Activated T-cell treated with anti-CD3 and anti-CD28 coated beads, Interleukin-2, amount 50 U/mL, for 48 hours (primary cell): Measurements from ENCODE around the gene SECISBP2.
"Not testable (repeated sequence)": the region's sequence is repeated elsewhere in the genome, so short reads cannot be mapped to it uniquely, and the experiment has no call there.

Experiments
- DNase-seq, 2 experiments: peaks; one replicate each; pipeline ENCODE4 v3.0.0-alpha.2; 2020

Gene SECISBP2

GRCh38 chr9:89367726-89368437 lies 49.6 kb downstream of the SECISBP2 start:
- DNase-seq, result no peak

DNA sequence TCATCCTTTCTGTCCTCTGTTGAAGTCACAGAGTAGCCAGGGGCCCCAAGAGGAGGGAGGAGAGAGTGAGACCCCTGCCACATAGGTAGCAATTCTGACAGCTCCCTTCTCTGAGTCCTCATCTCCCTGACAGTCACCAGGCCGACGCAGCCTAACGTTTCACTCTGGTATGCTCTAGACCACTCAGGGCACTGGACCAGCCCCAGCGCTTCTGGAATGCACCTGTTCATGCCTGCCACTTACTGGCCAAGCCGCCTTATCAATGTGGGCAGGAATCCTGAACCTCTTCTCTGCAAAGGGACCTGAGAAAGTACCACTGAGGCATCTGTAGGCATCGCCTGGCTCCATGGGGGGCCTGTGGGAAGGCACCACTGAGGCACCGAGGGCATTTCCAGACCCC lies 50.2 kb downstream of the SECISBP2 start:
- peak in 1 of 2 experiments; percentile 19 for DNase-seq

DNA sequence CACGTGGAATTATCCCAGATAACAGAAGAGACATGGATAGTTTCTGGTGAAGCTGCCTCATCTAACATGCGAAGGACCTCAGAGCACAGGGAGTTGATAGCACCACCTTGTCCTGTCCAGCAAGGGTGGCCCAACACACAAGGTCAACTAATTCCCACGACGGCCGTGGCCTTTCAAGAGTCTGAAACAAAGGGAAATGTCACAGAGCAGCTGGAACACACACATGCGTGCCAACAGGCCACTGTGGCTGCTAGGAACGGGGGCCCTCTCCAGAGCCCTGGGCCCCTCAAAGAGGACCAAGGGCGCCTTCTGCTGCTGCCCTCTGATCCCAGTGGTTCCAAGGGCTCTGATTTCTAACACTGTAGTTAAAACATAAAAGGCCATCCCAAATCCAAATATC lies 50.7 kb downstream of the SECISBP2 start:
- DNase-seq, result no peak

DNA sequence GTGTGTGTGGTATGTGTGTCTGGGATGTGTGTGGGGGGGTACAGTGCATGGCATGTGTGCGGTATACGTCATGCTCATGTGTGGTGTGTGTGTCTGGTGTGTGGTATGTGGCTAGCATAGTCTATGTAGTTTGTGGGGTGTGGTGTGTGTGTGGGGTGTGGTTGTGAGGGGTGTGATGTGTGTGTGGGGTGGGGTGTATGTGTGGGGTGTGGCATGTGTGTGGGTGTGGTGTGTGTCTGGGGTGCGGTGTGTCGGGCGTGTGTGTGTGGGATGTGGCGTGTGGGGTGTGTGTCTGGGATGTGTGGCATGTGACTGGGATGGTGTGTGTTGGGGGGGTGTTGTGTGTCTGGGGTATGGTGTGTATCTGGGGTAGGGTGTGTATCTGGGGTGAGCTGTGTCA lies 52.3 kb downstream of the SECISBP2 start:
- DNase-seq, result peak in 1 of 2 experiments; percentile 22

DNA sequence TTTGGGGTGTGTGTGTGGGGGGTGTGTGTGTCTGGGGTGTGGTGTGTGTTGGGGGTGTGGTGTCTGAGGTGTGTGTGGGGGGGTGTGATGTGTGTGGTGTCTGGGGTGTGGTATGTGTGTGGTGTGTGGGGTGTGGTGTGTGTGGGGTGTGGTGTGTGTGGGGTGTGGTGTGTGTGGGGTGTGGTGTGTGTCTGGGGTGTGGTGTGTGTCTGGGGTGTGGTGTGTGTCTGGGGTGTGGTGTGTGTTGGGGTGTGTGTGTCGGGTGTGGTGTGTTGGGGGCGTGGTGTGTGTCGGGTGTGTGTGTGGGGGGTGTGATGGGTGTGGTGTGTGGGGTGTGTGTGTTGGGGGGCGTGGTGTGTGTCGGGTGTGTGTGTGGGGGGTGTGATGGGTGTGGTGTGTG lies 53.5 kb downstream of the SECISBP2 start:
- DNase-seq, result not testable (repeated sequence)

DNA sequence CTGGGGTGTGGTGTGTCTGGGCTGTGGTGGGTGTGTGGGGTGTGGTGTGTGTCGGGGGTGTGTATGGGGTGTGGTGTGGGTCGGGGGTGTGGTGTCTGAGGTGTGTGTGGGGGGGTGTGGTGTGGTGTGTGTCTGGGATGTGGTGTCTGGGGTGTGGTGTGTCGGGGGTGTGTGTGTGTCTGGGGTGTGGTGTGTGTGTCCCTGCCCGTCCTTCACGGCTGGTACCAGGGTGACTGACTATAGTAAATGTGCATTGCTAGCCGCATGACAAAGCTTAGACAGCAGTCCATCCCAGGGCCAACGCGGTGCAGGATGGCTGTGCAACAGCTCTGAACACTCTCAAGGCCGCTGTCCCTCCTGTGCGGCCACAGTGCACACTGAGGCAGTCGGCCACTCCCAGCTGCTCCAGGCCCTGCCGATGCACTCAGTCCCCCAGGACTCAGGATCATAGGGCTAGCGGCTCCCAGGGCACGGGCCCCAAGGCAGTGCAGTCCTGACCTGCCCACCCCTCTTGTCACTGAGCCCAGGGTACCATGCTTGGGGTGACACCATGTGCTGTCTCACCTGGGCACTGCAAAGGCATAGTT lies 54.0 kb downstream of the SECISBP2 start:
- DNase-seq, result peak; percentile 49 to 57

DNA sequence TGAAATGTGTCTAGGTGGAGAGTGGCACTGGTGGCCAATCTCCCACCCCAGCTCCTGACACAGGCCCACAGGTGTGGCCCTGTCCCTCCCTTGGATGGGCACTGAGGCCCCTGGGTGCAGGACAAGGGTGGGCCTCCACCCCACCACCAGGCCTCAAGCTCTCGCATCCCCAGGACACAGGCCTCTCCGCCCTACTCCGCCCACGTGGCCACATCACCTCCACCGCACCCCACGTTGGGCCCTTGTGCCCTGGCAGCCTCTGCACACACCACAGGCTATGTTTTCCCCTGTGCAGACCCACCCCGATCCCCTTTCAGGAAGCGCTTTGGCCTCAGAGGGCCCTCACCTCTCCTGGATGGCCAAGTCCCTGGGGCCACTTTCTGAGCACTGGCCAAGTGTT lies 54.7 kb downstream of the SECISBP2 start:
- DNase-seq, result peak; percentile 36 to 47

- no peak for DNase-seq
Observed at GRCh38 chr9:89374176-89374575, 55.9 kb downstream of the SECISBP2 start.

DNA sequence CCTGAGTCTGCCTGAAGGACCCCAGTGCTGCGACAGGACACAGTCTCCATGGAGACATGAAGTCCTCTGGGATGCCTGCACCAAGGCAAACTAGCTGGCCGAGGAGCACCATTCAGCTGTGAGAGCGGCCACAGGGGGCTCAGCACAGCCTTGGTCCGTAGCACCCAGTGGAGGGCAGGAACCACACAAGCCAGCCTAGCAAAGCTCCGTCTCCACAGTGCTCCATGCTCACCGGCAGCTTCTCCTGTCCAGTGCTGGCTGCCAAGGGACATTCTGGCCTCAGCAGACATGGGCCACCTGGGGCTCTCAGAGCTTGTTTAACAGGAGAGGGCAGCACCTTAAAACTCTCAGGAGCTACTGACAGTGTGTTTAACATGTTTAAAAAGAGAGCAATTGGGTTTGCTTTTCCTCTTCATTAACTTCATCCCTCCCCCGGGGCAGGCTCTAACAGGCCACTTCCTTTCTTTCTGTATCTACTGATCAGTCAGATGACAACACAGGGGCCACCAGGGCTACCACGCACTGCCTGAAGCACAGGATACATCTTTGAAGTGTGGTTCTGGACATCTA lies 57.0 kb downstream of the SECISBP2 start:
- DNase-seq, result no peak

GRCh38 chr9:89376286-89376685 lies 58.0 kb downstream of the SECISBP2 start:
- DNase-seq, result no peak

DNA sequence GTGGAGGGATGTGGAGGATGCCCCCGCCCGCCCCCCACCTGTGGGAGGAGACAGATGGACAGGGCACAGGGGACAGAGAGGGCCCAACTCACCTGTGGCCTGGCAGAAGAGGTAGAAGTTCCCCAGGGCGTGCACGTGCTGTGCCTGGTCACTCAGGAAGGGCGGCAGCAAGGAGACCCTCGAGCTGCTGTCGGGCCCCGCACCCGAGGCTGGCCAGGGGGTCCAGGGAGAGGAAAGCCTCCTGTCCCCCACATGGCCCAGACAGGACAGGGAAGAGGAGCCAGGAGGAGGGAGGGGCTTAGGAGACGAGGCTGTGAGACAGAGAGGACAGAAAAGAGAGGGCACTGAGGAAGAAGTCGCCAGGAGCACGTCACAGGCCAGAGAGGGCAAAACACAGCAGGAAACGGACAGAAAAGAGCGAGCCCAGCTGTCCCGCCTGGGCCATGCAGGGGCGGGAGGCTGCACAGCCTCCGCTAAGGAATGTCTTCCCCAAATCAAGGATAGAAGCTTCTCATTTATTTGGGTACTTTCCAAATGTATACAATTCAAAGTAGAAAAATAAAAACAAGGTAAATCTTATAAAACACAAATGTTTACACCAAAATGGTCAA lies 58.5 kb downstream of the SECISBP2 start:
- DNase-seq, result no peak

DNA sequence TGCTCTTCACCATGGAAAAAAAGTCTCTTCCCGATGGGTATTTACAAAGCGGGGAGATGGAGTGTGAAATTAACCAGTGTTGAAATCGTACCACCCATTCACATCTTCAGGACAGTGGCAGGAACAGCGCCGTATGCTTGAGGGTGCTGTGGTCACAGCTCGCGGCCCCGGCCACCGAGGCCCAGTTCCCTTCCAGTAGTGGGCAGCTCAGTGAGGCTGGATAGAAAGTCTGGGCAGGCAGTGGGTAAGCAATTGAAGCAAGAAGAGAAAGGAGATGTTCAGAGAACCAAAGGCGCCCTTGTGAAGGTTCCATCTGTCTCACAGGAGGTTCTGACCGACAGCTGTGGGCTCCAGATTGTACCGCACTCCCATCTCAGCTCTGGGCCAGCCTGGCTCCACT lies 59.1 kb downstream of the SECISBP2 start:
- no peak for DNase-seq

DNA sequence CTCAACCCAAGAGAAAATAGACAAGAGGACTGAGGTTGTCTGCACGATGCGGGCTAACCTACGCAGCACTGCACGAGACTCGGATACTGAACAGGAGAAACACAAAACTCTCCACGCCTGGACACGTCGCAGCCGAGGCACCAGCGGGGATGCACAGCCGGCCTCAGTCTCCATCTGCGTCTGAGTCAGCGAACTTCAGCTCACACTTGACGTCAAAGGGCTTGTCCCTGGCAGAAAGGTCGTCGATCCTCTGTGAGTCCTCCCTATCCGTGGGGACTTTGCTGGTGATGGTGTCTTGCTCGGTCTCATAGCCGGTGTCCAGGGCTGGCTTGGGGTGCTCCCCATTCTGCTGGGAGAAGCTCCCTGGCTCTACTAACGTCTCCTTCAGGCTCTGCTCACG lies 60.2 kb downstream of the SECISBP2 start:
- DNase-seq, result no peak

DNA sequence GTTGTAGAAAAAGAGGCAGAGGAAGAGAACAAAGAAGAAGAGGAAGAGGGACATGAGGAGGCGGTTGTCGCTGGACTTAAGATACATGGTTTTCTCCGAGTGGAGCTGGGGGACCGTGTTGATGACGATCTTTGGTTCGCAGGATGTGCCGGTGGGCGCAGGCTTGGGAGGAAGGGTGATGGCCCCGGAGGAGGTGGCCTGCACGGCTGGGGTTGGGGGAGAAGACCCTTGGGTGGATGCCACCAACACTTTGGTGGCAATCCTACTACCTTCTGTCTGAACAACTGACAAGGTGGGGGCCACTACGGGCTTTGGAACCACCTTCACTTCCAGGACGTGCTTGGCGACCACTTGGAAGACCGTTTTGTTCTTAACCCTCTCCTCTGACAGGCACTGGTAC lies 60.7 kb downstream of the SECISBP2 start:
- no peak for DNase-seq

DNA sequence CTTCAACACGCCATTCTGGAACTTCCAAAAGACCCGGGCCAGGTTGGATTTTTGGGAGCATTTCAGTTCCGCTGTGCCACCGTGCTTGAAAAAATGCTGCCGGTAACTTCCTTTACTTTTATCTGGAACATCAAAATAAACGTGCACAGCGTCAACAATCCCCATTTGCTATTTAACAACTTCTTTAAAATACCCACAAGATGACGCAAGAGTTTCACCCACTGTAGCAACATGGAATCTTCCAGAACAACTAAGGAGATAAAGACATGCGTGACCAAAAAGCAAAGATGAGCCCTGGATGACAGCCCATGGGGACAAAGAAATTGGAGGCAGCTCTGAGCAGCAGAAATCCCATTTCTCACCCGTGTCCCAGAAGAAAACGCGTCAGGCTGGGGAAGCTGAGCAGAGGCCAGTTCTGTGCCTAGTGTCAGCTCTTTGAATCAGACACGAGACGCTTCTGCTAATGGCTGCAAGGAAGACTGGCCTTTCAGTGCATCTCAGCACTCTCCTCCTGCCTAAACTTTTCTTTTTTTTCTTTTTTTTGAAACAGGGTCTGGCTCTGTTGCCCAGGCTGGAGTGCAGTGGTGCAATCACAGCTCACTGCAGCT lies 61.3 kb downstream of the SECISBP2 start:
- DNase-seq, result no peak

GRCh38 chr9:89380437-89381307 lies 62.4 kb downstream of the SECISBP2 start:
- no peak for DNase-seq

- no peak for DNase-seq
Observed at GRCh38 chr9:89381308-89381609, 63.0 kb downstream of the SECISBP2 start.

DNA sequence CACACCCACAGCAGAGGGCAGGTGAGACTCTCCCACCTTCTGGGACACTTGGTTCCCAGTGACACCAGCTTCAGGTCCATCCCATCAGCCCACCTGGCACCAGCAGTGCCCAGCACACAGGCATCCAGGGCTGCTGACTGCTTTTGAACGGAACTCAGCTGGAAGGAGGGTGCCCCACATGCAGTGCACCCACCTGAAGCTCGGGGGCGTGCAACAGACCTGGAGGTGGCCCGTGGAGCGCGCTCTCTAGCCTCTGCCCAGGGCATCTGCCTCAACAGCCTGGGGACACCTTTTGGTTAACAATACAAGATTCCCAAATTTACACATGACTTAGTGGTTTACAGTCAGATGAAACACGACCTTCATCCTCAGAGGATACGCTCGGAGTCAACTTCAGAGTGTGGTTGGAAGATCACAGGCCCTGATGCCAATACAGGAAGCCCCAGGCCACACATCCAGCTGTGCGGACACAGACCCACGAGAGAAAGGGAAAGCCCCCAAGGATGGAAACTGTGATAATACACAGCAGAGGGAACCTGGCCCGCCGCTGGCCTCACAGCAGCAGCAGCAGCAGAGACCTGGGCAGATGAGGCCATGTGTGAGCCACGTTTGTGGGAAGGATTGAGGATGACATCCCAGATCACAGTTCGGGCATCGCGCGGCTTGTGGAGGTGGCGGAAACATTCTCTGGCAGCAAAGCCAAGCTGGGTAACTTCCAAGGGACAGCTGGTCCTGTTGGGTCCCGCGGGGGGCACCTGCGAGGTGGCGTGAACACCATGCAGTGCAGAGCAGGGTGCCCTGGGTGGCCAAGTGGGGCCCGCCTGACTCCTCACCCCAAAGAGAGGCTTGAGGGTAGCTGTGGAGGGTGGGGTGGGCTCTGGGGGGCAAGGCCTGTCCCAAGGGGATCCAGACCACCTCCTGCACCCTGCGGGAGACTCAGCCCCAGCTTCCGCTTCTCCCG lies 64.0 kb downstream of the SECISBP2 start:
- peak; percentile 49 to 50 for DNase-seq

GRCh38 chr9:89383030-89383720 lies 64.9 kb downstream of the SECISBP2 start:
- DNase-seq, result no peak

DNA sequence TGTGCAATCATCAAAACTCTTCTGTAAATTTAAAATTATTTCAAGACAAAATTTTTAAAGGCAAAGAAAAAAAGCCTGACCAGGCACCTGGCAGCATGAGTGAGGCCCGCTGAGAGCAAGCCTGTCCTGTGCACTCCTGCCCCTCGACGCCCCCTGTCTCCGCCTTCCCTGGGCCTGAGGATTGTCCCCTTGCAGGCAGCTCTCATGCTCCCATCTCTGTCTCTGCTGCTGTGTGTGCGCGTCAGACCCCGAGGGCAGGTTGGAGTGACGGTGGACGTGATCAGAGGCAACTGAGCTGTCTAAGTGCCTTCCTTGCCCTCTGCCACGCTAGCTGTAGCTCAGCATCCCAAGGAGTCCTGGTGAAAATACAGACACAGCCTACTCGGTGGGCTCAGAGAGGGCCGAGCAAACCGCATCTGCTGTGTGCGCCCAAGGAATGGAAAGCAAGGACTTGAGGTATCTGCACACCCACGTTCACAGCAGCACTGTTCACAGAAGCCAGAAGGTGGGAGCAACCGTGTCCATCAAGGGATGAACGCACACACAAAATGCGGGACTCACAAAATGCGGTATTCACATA lies 65.5 kb downstream of the SECISBP2 start:
- no peak for DNase-seq

DNA sequence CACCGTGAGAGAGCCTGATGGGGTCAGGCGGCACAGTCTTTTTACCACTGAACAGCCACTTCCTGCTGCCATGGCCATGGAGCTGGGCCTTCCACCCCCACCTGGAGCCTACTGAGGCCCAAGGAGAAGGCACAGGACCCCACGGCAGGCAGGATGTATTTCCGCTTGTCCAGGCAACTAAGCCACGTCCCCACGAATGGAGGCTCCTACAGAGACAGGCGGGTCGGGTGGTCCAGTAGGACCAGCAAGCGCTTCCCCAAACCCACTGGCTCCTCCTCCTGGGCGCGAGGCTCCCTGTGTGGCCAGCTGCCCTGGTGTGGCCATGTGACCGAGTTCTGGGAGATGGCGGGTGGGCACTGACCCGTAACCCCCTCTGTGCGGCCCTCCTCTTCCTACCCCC lies 66.5 kb downstream of the SECISBP2 start:
- DNase-seq, result no peak
